HPDE6-E6E7 (cell line): ENCODE data around the gene MLLT3.

Experiments
- DNase-seq: peaks from one replicate; pipeline ENCODE4 v3.0.0; 2011; ENCODE audit warnings: missing footprints; ENCODE audit errors: extremely low spot score

MLLT3 gene

DNA sequence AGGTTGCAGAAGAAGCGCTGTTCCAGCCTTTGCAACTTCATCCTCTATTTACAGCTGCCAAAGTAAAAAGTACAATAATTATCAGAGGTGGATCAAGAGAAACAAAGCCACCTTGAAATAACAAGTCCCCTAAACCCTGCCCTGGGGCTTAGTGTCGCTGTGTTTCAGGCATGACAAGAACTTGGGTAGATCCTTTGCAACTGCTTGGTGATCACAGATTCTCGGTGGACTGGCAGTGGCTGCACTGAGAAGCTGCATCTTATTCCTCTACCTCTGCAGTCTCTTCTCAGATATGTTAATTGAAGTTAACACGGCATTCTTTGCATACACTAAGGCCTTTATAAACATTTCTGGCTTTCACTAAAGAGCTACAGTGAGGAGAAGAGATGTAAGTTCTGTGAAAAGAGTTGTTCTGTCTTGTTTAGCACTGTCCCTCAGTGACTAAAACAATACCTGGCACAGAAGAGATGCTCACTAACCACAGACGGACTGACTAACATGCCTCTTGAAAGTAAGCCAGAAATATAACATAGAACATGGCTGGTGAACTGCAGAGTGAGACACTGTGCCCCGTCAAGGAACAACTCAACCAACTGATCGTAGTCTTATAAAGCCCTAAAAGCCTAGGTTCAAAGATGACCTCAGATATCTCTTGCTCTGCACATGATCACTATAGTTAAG, 144.2 kb downstream of the MLLT3 start:
- DNase-seq: peak; percentile 12

DNA sequence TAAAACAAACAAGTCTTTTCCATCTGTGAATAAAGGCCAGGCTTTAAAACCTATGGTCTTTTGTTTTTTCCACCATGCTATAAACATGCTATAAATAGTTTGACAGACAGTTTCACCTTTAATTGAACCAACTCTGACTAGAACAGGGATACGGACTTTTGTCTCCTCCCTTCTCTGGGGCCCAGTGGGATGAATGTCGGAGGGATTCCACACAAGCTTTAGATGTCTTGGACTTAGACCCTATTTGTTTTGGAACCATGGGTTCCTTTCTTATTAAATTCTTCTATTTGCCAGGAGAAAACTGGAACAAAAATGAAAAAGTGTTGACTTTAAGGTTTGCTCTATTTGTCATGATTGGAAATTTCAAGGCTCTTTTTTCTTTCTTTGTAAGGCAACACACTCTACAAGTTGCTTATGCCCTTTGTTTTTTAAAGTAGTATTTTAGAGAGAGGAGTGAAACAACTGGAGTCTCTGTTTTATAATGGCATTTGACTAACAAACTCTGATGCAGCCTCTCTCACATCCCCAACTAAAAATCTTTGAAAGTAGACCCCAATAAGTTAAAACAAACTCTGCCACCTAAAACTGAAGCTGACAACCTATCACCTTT, 145.3 kb downstream of the MLLT3 start:
- no peak for DNase-seq

DNA sequence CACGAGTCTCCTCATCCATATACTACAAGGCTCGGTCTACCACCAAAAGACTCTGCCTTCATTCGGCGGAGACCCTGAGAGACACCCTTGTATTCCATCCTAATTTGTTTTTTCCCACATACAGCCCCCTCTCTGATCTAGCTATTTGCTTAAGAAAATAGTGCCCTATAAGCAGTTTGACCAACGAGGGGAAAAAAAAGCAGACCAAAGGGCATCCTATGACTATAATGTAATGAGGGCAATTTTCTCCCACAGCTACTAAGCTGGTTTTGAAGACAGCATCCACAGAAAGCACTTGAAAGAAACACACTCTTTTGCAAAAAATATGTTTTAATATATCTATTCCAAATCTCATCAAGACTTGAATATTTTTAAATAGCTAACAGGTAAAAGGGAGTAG, 147.8 kb downstream of the MLLT3 start:
- no peak for DNase-seq

- DNase-seq: no peak
Measured at GRCh38 chr9:20473515-20474013, 148.7 kb downstream of the MLLT3 start.

- DNase-seq: no peak
Measured at GRCh38 chr9:20472342-20473045, 149.8 kb downstream of the MLLT3 start.

DNA sequence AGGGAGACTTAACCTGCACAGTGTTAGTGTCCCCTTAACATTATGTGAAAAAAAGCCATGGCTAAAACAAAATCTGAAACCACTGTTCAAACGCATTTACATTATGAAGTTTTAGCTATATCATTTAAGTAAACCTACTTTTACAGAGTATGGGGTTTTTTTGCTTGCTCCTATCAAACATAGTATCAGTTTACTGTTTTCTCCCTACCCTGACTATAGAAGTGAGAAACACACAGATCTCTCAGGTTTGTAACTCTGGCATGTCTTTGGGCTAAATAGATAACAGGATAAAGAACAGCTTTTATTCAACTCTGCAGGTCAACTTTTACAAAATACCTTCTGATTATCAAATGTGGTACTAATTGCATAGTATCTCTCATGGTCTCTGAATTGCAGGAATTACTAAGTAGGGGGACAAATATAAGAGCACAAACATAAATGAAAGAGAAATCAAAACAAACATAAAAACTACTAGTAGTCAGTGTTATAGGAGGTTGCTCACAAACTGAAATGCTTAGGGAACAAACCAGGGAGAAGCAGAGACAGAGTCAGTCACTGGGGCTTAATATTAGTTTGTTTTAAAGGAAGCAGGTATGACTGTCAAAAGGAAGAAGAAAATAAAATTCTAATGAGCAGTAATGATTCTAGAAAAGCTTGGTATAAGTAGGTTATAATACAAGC, 155.8 kb downstream of the MLLT3 start:
- DNase-seq: no peak

GRCh38 chr9:20464242-20464641, 158.1 kb downstream of the MLLT3 start:
- DNase-seq: no peak

GRCh38 chr9:20463823-20464222, 158.5 kb downstream of the MLLT3 start:
- no peak for DNase-seq

DNA sequence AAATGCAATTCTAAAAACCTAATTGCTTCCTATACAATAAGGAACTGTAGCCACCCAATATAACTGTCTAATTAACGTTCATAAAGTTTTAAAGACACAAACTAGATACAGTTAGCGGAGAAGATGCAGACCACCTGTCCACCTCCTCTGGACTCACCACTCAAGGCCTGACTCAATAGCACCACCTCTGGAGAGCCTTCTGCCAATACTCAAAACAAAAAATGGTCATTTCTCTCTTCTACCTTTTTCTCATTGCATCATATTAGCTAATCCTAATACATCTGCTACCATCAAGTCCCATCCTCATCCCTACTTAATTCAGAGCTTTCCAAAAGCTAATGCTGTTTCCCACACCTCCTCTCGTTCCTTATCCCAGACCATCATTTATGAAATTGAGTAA, 159.9 kb downstream of the MLLT3 start:
- no peak for DNase-seq

DNA sequence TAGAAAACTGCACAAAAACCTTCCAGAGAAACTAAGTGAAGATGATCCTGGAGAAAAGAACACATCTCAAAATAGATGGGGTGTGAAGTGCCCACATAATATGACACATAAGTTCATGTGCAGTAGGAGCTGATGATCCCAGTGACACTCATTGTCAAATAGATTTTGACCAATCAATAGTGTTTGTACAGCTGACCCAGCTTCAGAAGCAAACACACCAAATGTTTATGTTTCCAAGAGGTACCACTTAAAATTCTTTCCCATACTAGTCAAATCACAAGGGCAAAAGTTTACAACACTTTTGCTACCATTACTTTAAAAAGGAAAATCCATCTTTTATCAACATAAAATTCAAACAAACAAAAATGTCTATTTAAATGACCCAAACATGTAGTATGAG, 175.0 kb downstream of the MLLT3 start:
- no peak for DNase-seq

DNA sequence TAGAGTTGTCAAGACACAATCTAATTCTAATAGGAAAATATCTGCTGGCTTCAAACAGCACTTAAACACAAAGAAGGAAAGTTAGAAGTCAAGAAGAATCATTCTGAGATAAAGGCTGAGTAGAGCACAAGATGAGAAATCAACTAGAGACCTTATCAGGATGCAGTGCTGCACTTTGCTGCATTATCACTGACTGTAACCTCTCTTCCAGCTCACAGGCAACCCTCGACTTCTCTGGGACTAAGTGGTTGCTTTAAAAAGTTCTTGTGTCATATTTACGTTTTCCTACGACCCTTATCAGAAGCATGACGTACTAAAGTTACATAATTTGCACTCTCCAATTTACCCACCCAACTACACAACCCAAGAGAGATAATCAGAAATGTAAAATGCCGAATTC, 176.1 kb downstream of the MLLT3 start:
- no peak for DNase-seq

GRCh38 chr9:20442461-20443319, 179.6 kb downstream of the MLLT3 start:
- DNase-seq: no peak

GRCh38 chr9:20441711-20442423, 180.4 kb downstream of the MLLT3 start:
- DNase-seq: no peak

GRCh38 chr9:20441166-20441565, 181.1 kb downstream of the MLLT3 start:
- DNase-seq: no peak

DNA sequence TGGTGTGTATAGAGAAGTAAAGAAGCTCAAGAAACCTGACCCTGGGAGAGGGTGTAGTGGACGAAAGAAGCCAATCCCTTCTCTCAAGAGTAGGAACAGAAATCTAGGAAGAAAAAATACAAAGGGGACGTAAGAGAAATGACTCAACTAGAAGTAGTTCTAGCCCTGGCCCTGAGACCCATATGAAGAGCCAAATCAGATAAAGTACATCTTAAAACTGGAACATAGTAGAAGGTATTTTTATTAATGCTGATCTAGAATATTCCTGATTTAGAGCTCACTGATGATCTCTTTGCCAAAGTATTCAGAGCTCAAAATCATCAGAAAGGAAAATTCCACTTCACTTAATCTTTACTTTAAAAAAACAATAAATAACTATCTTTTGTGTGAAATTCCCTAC, 184.8 kb downstream of the MLLT3 start:
- no peak for DNase-seq

DNA sequence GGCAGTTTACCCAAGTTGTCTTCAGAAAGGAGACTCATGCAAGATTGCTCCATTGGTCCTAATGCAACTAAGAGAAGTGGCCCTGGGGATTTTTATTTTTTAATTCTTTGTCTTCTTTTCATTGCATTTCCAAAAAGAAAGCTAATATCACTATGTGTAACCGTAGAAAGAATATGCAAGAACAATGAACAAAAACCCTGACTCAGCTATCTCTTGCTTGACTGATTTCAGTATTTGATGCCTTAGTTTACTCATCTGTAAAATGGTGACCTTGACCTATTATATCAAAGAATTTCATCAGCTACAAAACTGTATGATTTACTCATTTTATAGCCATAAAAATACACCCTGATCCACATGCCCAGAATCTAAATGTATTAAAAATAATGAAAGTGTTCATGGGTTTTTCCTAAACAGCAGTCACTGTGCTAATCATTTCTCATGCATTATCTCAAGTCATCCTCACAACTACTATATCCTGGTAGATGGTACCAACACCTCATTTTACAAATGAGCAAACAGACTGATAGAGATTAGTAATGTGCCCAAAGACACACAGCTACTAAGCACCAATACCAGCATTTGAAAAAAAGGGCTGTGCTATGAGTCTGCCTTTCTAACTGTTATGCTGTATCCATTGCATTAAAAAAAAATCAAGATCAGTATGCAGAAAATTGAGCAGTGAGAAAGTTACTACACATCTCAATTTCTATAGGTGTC, 185.7 kb downstream of the MLLT3 start:
- no peak for DNase-seq

GRCh38 chr9:20428976-20429375, 193.3 kb downstream of the MLLT3 start:
- DNase-seq: no peak

GRCh38 chr9:20427359-20427758, 194.9 kb downstream of the MLLT3 start:
- no peak for DNase-seq

- DNase-seq: no peak
Measured at GRCh38 chr9:20426019-20426418, 196.3 kb downstream of the MLLT3 start.

DNA sequence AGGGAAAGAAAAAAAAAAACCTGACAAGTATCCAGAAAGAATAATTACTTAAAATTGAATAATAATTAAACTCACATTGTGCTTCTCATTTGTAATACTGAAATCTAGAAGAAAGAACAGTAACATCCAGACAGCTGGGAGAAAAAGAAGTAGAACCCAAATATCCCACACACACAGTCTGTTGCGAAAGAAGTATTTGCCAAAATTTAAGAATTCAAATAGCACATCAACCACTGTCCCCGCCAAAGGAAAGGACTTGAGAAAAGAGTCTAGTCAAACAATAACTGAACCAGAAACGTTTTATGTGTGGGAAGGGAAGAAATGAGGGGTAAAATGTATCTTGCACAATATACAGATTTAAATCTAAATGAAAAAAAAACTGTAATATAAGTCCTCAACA, 202.8 kb downstream of the MLLT3 start:
- DNase-seq: no peak
